Measurements from ENCODE around the gene MCEE.

MCEE gene

GRCh38 chr2:71130905-71131244 lies 846 bp upstream of the MCEE start:
- no peak for DNase-seq (ENCODE audit: extremely low read depth, insufficient read length)
- Histone ChIP-seq H3K27me3 (replicated peaks; ENCODE audit: control insufficient read depth, insufficient read depth, low read length) (no peaks in the 10 kb centered on the region), H3K4me3 (replicated peaks; ENCODE audit: low read depth, low read length) (peak overlapping the region; percentile 88), H3K36me3 (ENCODE audit: control insufficient read depth, insufficient read depth, low read length) (peaks cover 5% of the 10 kb centered on the region)
- no peak for TF ChIP-seq CTCF (IDR thresholded peaks at IDR 0.05; ENCODE audit: insufficient read depth, low read length, poor library complexity, severe bottlenecking)

- H3K4me3 ChIP-seq (replicated peaks; ENCODE audit: low read depth, low read length) = peak overlapping the region; percentile 88
- H3K36me3 ChIP-seq (ENCODE audit: control insufficient read depth, insufficient read depth, low read length) = peaks cover 3% of the 10 kb centered on the region; the same call in 1 of the 2 replicates
- H3K27me3 ChIP-seq (replicated peaks; ENCODE audit: control insufficient read depth, insufficient read depth, low read length) = no peaks in the 10 kb centered on the region
- DNase-seq (ENCODE audit: extremely low read depth, insufficient read length) = no peak
- no peak for TF ChIP-seq CTCF (IDR thresholded peaks at IDR 0.05; ENCODE audit: insufficient read depth, low read length, poor library complexity, severe bottlenecking)
Measured at GRCh38 chr2:71129902-71130151, 202 bp downstream of the MCEE start.

GRCh38 chr2:71129114-71129901 lies 721 bp downstream of the MCEE start:
- Histone ChIP-seq H3K4me3 (replicated peaks; ENCODE audit: low read depth, low read length) (peak overlapping the region; percentile 88), H3K36me3 (ENCODE audit: control insufficient read depth, insufficient read depth, low read length) (peaks cover 2% of the 10 kb centered on the region; the same call in 1 of the 2 replicates), H3K27me3 (replicated peaks; ENCODE audit: control insufficient read depth, insufficient read depth, low read length) (no peaks in the 10 kb centered on the region)
- DNase-seq (ENCODE audit: extremely low read depth, insufficient read length) = no peak
- no peak for TF ChIP-seq CTCF (IDR thresholded peaks at IDR 0.05; ENCODE audit: insufficient read depth, low read length, poor library complexity, severe bottlenecking)

GRCh38 chr2:71126957-71127356 lies 3.1 kb downstream of the MCEE start:
- H3K27me3 ChIP-seq (replicated peaks; ENCODE audit: control insufficient read depth, insufficient read depth, low read length) = no peaks in the 10 kb centered on the region
- H3K36me3 ChIP-seq (ENCODE audit: control insufficient read depth, insufficient read depth, low read length) = peaks cover 1% of the 10 kb centered on the region
- no peak for TF ChIP-seq CTCF (IDR thresholded peaks at IDR 0.05; ENCODE audit: insufficient read depth, low read length, poor library complexity, severe bottlenecking)

GRCh38 chr2:71125506-71126294 lies 4.3 kb downstream of the MCEE start:
- Histone ChIP-seq H3K36me3 (ENCODE audit: control insufficient read depth, insufficient read depth, low read length) (peaks cover 4% of the 10 kb centered on the region), H3K27me3 (replicated peaks; ENCODE audit: control insufficient read depth, insufficient read depth, low read length) (no peaks in the 10 kb centered on the region), H3K4me3 (replicated peaks; ENCODE audit: low read depth, low read length) (no peak overlapping the region)
- no peak for DNase-seq (ENCODE audit: extremely low read depth, insufficient read length)
- no peak for TF ChIP-seq CTCF (IDR thresholded peaks at IDR 0.05; ENCODE audit: insufficient read depth, low read length, poor library complexity, severe bottlenecking)

More at GRCh38 chr2:71126957-71127356, 3.1 kb downstream of the MCEE start:
- DNase-seq (ENCODE audit: extremely low read depth, insufficient read length) = no peak
- H3K4me3 ChIP-seq (replicated peaks; ENCODE audit: low read depth, low read length) = no peak overlapping the region

Data from GM06990 (cell line).